Prostate gland (tissue), 2 donors: Measurements from ENCODE around the gene BPIFB6. TPM values are rescaled to one million over a fixed set of nuclear protein-coding genes. Genes with fewer than 3 reads are reported as not detected.

ENCODE experiments used
- DNase-seq: peaks from one replicate; pipeline ENCODE4 v3.0.0-alpha.2; 2019; ENCODE audit warnings: low spot score
- H3K27ac ChIP-seq, 2 donors: fragments of 200-600 bp; sonication (generic); 2 replicates each; pipeline ENCODE4 v1.5.1; 2017 to 2019
- H3K27me3 ChIP-seq: fragments of 200-600 bp; sonication (generic); replicated peaks from 2 replicates; pipeline ENCODE4 v1.5.1; 2019; ENCODE audit not compliant: insufficient read depth
- H3K36me3 ChIP-seq, 2 donors: fragments of 200-600 bp; sonication (generic); 1 replicate in 1 of 2; 2 replicates in 1 of 2; pipeline versions ENCODE4 v1.5.1 to v1.8.1; 2017 to 2019
- H3K4me1 ChIP-seq: fragments of 200-600 bp; sonication (generic); replicated peaks from 2 replicates; pipeline ENCODE4 v1.5.1; 2019
- H3K4me3 ChIP-seq, 2 donors: fragments of 200-600 bp; sonication (generic); 2 replicates each; pipeline ENCODE4 v1.5.1; 2017 to 2019
- H3K9me3 ChIP-seq: fragments of 200-600 bp; sonication (generic); 2 replicates; pipeline ENCODE4 v1.5.1; 2017
- CTCF ChIP-seq, 4 experiments: fragments of 200-600 bp in 2 of 4; fragments of 450-650 bp in 2 of 4; sonication (generic) in 2 of 4; IDR thresholded peaks; 1 replicate in 3 of 4; 2 replicates in 1 of 4; pipeline ENCODE4 v1.5.1; 2016 to 2019; ENCODE audit warnings: antibody characterized with exemption in 4 of 4, mild to moderate bottlenecking in 2 of 4, moderate library complexity in 2 of 4
- POLR2A ChIP-seq: fragments of 450-650 bp; IDR thresholded peaks from one replicate; pipeline ENCODE4 v1.6.1; 2016; ENCODE audit warnings: antibody characterized with exemption, mild to moderate bottlenecking
- POLR2AphosphoS5 ChIP-seq: sonication (generic); formaldehyde crosslinking; IDR thresholded peaks from one replicate; pipeline ENCODE4 v1.6.1; 2017; ENCODE audit warnings: antibody characterized with exemption
- WGBS: methylation state at CpG from one replicate; pipeline ENCODE4 v1.1.5; 2018; 5-methylcytosine and 5-hydroxymethylcytosine counted together
- intact Hi-C: fragments of 100-400 bp; cut with DNase I; formaldehyde crosslinking; loops from one replicate; pipeline ENCODE4 v1.14.2; 2022
- total RNA-seq, 2 donors: library from RNA; depleted of rRNA; stranded (reverse); fragments of >200 nt; gene quantifications; one replicate each; pipeline ENCODE4 v1.1.0, GENCODE V29; 2016

BPIFB6 gene
- total RNA-seq, 2 donors from 2014 or later: not detected

DNA sequence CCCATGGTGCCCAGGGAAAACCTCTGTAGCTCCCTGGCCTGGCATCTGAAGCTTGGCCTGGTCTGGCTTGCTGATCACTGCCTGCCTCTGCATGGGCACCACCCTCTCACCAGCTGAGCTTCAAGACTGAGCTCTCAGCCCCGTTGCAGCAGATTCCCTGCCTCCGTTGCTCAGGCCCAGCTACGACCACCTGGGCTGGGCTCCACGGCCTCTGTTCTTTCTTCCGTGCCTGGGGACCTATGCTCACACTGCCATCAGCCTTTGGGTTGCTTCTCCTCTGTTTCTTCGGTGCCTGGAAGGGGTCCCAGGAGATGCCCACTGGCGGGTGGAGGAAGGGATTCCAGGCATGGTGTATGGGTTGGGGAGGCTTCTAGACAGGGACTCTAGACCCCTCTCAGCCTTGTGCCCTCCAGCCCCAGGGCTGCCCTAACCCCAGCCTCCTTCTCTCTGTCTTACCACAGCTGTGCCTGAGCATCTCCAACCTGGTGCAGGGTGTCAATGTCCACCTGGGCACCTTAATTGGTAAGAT lies 14.8 kb upstream of the BPIFB6 start:
- intact Hi-C loops: no loop called here
- Histone ChIP-seq H3K27me3 (no peaks in the 10 kb centered on the region), H3K36me3 (no peaks in the 10 kb centered on the region), H3K4me1 (no peaks in the 10 kb centered on the region), H3K27ac (no peak overlapping the region), H3K9me3 (no peaks in the 10 kb centered on the region), H3K4me3 (no peak overlapping the region)
- no peak for DNase-seq
- TF ChIP-seq POLR2AphosphoS5 (no peak), POLR2A (no peak), CTCF (IDR thresholded peaks at IDR 0.05) (no peak)
- 83% methylated on average over 7 of the region's 7 CpGs for WGBS

DNA sequence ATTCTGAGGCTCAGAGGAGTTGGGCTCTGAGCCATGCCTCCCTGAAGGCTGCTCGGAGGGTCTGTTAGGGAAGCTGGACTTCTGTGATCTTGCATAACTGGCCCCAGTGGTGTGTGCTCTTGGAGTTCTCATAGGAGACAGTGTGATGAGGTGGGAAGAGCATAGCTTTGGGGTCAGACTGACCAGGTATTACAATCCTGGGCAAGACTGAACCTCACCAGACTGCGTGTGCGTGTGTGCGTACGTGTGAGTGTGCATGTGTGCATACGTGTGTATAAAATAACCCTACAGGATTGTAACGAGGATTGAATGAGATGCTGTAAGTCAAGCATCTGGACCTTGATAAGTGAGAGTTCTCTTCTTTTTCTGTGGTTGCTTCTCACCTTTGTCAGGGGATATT lies 13.9 kb upstream of the BPIFB6 start:
- Histone ChIP-seq H3K27ac (no peak overlapping the region), H3K4me1 (no peaks in the 10 kb centered on the region), H3K36me3 (no peaks in the 10 kb centered on the region), H3K9me3 (no peaks in the 10 kb centered on the region), H3K27me3 (no peaks in the 10 kb centered on the region), H3K4me3 (no peak overlapping the region)
- TF ChIP-seq POLR2AphosphoS5: no peak
- TF ChIP-seq CTCF (IDR thresholded peaks at IDR 0.05): no peak
- TF ChIP-seq POLR2A: no peak
- WGBS: 92% methylated on average over 7 of the region's 7 CpGs
- intact Hi-C loops: no loop called here
- DNase-seq: no peak

- Histone ChIP-seq H3K4me3 (no peak overlapping the region), H3K9me3 (no peaks in the 10 kb centered on the region), H3K27ac (no peak overlapping the region), H3K4me1 (no peaks in the 10 kb centered on the region), H3K36me3 (no peaks in the 10 kb centered on the region), H3K27me3 (no peaks in the 10 kb centered on the region)
- 71% methylated on average over 14 of the region's 14 CpGs for WGBS
- intact Hi-C loops: no loop called here
- TF ChIP-seq POLR2A: no peak
- DNase-seq: no peak
These were observed 13.1 kb upstream of the BPIFB6 start for GRCh38 chr20:33018169-33018931.

DNA sequence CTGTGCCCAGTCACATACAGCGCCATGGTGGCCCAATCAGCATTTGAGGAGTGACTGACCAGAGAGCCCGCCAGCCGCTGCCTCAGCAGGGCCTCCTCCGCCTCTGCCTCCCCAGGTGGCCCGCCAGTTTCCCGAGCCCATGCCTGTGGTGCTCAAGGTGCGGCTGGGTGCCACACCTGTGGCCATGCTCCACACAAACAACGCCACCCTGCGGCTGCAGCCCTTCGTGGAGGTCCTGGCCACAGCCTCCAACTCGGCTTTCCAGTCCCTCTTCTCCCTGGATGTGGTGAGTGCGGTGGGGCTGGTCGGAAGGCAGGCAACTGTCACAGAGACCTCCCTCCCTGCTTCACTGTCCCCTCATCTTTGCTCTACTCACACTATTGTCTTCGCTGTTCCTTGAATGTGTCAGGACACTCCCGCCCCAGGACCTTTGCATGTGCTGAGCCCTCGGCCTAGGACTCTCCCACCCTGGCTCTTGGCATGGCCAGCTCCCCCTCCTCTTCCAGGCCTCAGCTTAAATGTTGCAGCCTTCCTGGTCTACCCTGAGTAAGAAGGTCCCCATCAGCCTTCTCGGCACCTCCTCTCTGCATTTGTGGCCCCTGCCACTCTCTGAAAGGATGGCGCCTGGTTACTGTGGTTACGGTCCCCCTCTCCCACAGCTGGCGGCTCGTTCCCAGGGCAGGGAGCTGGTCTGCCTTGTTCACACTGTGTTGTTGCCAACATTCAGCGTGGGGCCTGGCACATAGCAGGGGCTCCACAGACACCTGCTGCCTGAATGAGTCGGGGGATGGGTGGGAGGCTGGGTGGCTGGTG lies 11.8 kb upstream of the BPIFB6 start:
- TF ChIP-seq CTCF (IDR thresholded peaks at IDR 0.05) (no peak), POLR2A (no peak), POLR2AphosphoS5 (no peak)
- no peaks in the 10 kb centered on the region for H3K9me3 ChIP-seq
- no peaks in the 10 kb centered on the region for H3K36me3 ChIP-seq
- no peaks in the 10 kb centered on the region for H3K4me1 ChIP-seq
- DNase-seq: no peak
- intact Hi-C loops: no loop called here
- H3K27me3 ChIP-seq: no peaks in the 10 kb centered on the region
- WGBS: 89% methylated on average over 23 of the region's 23 CpGs
- no peak overlapping the region for H3K4me3 ChIP-seq
- H3K27ac ChIP-seq: no peak overlapping the region

DNA sequence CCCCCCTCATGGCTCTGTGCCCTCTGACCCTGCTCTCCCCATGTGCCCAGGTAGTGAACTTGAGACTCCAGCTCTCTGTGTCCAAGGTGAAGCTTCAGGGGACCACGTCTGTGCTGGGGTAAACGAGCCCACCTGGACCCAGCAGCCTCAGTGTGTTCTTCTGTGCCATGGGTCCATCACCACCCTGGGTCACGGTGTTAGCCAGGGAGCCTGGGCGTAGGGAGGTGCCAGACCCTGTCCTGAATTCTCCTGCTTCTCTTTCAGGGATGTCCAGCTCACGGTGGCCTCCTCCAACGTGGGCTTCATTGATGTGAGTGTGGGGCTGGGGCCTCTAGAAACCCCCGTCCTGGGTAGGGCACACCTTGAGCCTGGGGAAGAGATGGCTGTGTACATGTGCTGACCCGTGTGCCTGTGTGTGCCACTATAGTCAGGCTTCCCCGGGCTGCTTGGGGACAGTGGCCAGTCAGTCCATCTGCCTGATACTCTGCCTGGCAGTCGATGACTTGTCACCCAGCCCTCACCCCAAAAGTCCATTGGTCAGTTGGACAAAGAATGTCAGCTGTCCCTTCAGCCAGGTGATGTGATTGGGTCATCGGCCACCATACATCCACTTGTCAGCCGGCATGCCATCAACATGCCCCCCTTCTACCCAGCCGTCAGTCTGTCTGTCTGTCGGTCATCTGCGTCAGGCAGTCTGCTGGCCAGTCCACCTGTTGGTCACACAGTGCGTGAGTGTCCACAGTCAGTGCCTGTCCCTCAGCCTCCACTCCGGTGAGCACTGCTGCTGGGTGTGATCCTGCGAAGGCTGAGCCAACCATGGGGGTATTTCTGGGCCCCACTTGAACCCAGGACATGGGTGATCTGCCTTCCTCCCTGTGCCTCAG lies 10.9 kb upstream of the BPIFB6 start:
- no peak overlapping the region for H3K27ac ChIP-seq
- 91% methylated on average over 17 of the region's 18 CpGs for WGBS
- no peaks in the 10 kb centered on the region for H3K27me3 ChIP-seq
- H3K9me3 ChIP-seq: no peaks in the 10 kb centered on the region
- intact Hi-C loops: no loop called here
- no peaks in the 10 kb centered on the region for H3K36me3 ChIP-seq
- TF ChIP-seq POLR2AphosphoS5 (no peak), CTCF (IDR thresholded peaks at IDR 0.05) (no peak), POLR2A (no peak)
- no peak overlapping the region for H3K4me3 ChIP-seq
- no peaks in the 10 kb centered on the region for H3K4me1 ChIP-seq
- DNase-seq: no peak
